ENCODE data around the gene WWP2. TPM values are rescaled to one million over a fixed set of nuclear protein-coding genes. Genes with fewer than 3 reads are reported as not detected.
"Not testable (repeated sequence)": the region's sequence is repeated elsewhere in the genome, so short reads cannot be mapped to it uniquely, and the experiment has no call there.

The WWP2 gene
- total RNA-seq, 1 donor: 28.5 TPM

DNA sequence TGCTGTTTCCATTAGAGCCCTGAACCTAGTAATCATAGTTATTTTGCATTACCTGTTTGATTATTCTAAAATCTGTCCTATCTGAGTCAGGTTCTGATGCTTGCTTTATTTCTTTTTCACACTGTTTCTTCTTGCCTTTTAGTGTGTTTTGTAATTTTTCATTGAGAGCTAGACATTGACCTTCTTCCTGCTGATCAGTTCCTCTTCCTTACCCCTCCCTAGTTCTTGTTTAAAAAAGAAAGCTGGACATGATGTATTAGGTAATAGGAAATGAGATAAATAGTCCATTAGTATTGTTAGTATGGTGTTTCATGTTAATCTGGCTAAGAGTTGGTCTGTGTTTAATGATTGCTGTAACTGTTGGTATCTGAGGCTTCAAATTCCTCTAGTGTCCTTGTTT lies 13.4 kb downstream of the WWP2 start:
- TF ChIP-seq, protein P1, sequence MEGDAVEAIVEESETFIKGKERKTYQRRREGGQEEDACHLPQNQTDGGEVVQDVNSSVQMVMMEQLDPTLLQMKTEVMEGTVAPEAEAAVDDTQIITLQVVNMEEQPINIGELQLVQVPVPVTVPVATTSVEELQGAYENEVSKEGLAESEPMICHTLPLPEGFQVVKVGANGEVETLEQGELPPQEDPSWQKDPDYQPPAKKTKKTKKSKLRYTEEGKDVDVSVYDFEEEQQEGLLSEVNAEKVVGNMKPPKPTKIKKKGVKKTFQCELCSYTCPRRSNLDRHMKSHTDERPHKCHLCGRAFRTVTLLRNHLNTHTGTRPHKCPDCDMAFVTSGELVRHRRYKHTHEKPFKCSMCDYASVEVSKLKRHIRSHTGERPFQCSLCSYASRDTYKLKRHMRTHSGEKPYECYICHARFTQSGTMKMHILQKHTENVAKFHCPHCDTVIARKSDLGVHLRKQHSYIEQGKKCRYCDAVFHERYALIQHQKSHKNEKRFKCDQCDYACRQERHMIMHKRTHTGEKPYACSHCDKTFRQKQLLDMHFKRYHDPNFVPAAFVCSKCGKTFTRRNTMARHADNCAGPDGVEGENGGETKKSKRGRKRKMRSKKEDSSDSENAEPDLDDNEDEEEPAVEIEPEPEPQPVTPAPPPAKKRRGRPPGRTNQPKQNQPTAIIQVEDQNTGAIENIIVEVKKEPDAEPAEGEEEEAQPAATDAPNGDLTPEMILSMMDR (IDR thresholded peaks at IDR 0.05; ENCODE audit: insufficient read depth, low read depth, low read length): no peak
- no peak for DNase-seq (ENCODE audit: low read depth)
- no peak overlapping the region for H3K4me3 ChIP-seq (ENCODE audit: low read depth, low read length)

GRCh38 chr16:69779724-69780123 lies 17.6 kb downstream of the WWP2 start:
- H3K4me3 ChIP-seq (ENCODE audit: low read depth, low read length): no peak overlapping the region
- no peak for DNase-seq (ENCODE audit: low read depth)
- TF ChIP-seq, protein P1 (IDR thresholded peaks at IDR 0.05; ENCODE audit: insufficient read depth, low read depth, low read length): no peak

- DNase-seq (ENCODE audit: low read depth): no peak
- no peak overlapping the region for H3K4me3 ChIP-seq (ENCODE audit: low read depth, low read length)
- TF ChIP-seq, protein P1 (IDR thresholded peaks at IDR 0.05; ENCODE audit: insufficient read depth, low read depth, low read length): no peak
Observed at GRCh38 chr16:69781118-69781517, 19.0 kb downstream of the WWP2 start.

DNA sequence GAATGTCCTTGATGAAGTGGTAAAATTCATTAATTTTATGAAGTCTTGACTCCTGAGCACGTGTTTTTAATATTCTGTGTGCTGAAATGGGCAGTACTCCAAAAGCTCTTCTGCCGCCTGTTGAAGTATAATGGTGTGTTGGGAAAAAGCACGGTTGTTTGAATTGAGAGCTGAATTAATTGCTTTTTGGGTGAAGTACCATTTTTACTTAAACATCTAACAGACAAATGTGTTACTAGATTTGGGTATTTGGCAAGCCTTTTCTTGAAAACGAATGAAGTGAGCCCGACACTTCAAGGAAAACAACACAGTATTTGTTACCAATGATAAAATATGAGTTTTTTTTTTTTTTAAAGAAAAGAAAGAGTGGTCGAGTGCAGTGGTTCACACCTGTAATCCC lies 22.5 kb downstream of the WWP2 start:
- TF ChIP-seq, protein P1 (IDR thresholded peaks at IDR 0.05; ENCODE audit: insufficient read depth, low read depth, low read length): no peak
- DNase-seq (ENCODE audit: low read depth): no peak
- H3K4me3 ChIP-seq (ENCODE audit: low read depth, low read length): no peak overlapping the region

DNA sequence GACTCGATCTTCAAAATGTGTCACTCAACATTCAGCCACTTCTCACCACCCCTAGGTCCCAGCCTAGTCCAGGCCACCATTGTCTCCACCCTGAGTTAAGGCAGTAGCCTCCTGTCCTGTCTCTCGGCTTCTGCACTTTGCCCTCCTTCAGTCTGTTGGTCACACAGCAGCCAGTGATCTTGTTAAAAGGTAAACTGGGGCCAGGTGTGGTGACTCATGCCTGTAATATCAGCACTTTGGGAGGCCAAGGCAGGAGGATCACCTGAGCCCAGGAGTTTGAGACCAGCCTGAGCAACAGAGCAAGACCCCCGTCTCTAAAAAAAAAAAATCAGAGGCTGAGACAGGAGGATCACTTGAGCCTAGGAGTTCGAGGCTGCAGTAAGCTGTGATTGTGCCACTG lies 25.8 kb downstream of the WWP2 start:
- TF ChIP-seq, protein P1 (IDR thresholded peaks at IDR 0.05; ENCODE audit: insufficient read depth, low read depth, low read length): no peak
- DNase-seq (ENCODE audit: low read depth): no peak
- H3K4me3 ChIP-seq (ENCODE audit: low read depth, low read length): no peak overlapping the region

DNA sequence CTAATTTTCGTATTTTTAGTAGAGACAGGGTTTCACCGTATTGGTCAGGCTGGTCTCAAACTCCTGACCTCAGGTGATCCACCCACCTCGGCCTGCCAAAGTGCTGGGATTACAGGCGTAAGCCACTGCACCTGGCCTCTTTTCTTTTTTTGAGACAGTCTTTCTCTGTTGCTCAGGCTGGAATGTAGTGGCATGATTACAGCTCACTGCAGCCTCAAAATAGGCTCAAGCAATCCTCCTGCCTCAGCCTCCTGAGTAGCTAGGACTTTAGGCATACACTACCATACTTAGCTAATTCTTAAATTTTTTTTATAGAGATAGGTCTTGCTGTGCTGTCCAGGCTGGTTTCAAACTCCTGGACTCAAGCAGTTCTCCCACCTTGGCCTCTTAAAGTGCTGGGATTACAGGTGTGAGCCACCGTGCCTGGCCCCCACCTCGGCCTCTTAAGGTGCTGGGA lies 29.3 kb downstream of the WWP2 start:
- H3K4me3 ChIP-seq (ENCODE audit: low read depth, low read length); DNase-seq (ENCODE audit: low read depth): not testable (repeated sequence)

DNA sequence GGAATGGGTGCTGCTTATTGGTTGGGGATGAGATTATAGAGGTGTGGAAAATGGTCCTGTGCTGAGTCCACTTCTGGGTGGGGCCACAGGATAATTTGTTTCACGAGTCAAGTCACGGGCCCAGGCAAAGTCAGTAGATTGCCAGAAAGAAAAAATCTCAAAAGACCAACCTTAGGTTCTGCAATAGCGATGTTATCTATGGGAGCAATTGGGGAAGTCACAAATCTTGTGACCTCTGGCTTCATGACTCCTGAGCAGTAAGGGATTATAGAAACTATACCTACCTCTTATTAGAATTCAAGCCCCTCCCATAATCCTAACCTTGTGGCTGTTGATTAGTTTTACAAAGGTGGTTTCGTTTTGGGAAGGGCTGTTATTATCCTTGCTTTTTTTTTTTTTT lies 31.4 kb downstream of the WWP2 start:
- no peak overlapping the region for H3K4me3 ChIP-seq (ENCODE audit: low read depth, low read length)
- TF ChIP-seq, protein P1 (IDR thresholded peaks at IDR 0.05; ENCODE audit: insufficient read depth, low read depth, low read length): no peak
- DNase-seq (ENCODE audit: low read depth): no peak
